DND-41 (cell line): ENCODE measurements around the gene C2orf15.

Source experiments
- ATAC-seq: fragments of 200-7000 bp; cut with Tn5 transposase; 3 replicates; pipeline ENCODE4 v1.9.1; 2021; ENCODE audit warnings: low read depth; ENCODE audit not compliant: insufficient read depth
- DNase-seq: peaks from one replicate; pipeline ENCODE4 v3.0.0-alpha.2; 2020
- H2AFZ ChIP-seq: 2 replicates; pipeline ENCODE4 v1.6.0; 2012; ENCODE audit warnings: low read depth, low read length
- H3K27ac ChIP-seq: 2 replicates; pipeline ENCODE4 v1.5.1; 2012; ENCODE audit warnings: low read length, inconsistent platforms
- H3K27me3 ChIP-seq: fragments of 200-600 bp; sonication (generic); 2 replicates; pipeline ENCODE4 v1.6.0; 2012; ENCODE audit warnings: low read length, mild to moderate bottlenecking, inconsistent platforms; ENCODE audit not compliant: insufficient read depth, poor library complexity
- H3K36me3 ChIP-seq: 2 replicates; pipeline ENCODE4 v1.5.1; 2012; ENCODE audit warnings: low read length, inconsistent platforms; ENCODE audit not compliant: insufficient read depth
- H3K4me1 ChIP-seq: 2 replicates; pipeline ENCODE4 v1.5.1; 2012; ENCODE audit warnings: mild to moderate bottlenecking, low read length; ENCODE audit not compliant: insufficient read depth
- H3K4me2 ChIP-seq: 2 replicates; pipeline ENCODE4 v1.6.0; 2012; ENCODE audit warnings: mild to moderate bottlenecking, moderate library complexity, low read length, inconsistent platforms; ENCODE audit not compliant: insufficient read depth
- H3K4me3 ChIP-seq, 2 experiments: fragments of 200-600 bp in 1 of 2; shearing (Covaris generic) in 1 of 2; 2 replicates each; pipeline ENCODE4 v1.5.1; 2012 to 2016; ENCODE audit warnings: inconsistent platforms in 2 of 2, low read length in 2 of 2, mild to moderate bottlenecking in 2 of 2, low read depth in 1 of 2, moderate library complexity in 1 of 2
- H3K79me2 ChIP-seq: 2 replicates; pipeline ENCODE4 v1.6.0; 2012; ENCODE audit warnings: low read length, inconsistent platforms; ENCODE audit not compliant: insufficient read depth
- H3K9ac ChIP-seq: 2 replicates; pipeline ENCODE4 v1.6.0; 2012; ENCODE audit warnings: low read depth, mild to moderate bottlenecking, inconsistent platforms, low read length, moderate library complexity
- H3K9me3 ChIP-seq: 2 replicates; pipeline ENCODE4 v1.5.1; 2012; ENCODE audit warnings: low read length, moderate library complexity, mild to moderate bottlenecking, inconsistent platforms; ENCODE audit not compliant: insufficient read depth, severe bottlenecking
- H4K20me1 ChIP-seq: 2 replicates; pipeline ENCODE4 v1.6.0; 2012; ENCODE audit warnings: low read length; ENCODE audit not compliant: insufficient read depth
- EZH2 ChIP-seq: IDR thresholded peaks from 3 replicates; pipeline ENCODE4 v1.6.1; 2012; ENCODE audit warnings: borderline replicate concordance, low read depth, mild to moderate bottlenecking, moderate library complexity, low read length, inconsistent platforms; ENCODE audit not compliant: severe bottlenecking
- TF ChIP-seq, protein P1 (sequence below): IDR thresholded peaks from 2 replicates; pipeline ENCODE4 v1.5.1; 2012; ENCODE audit warnings: borderline replicate concordance, low read length, moderate library complexity, mild to moderate bottlenecking; ENCODE audit not compliant: poor library complexity, severe bottlenecking; ENCODE audit errors: extremely low read depth

Gene C2orf15

DNA sequence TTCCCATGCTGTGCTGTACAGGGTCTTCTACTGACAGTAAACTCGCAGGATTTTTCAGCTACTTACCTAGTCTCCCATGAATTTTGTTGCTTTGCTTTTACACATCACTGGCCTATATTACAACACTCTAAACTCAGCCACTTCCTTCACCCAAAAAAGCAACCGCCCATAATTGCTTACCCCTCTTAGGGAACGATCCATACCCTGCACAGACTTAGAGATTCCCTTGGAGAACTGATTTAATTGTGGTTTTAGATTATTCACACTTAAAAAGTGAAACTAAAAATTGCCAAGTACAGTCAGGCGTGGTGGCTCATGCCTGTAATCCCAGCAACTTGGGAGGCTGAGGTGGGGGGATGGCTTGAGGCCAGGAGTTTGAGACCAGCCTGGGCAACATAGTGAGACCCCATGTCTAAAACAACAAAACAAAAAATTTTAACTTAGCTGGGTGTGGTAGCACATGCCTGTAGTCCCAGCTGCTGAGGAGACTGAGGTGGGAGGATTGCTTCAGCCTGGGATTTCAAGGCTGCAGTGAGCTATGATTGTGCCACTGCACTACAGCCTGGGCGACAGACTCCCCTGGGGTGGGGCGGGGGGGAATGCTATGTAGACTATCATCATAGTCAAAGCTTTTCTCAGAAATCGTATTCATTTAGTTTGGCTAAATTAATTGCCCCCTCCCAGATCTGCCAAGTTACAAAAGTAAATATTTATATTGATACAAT lies 58.7 kb downstream of the C2orf15 start:
- Histone ChIP-seq H3K9ac (no peak overlapping the region), H3K9me3 (no peaks in the 10 kb centered on the region), H3K79me2 (no peaks in the 10 kb centered on the region), H3K4me2 (no peak overlapping the region), H2AFZ (no peak overlapping the region), H3K27me3 (no peaks in the 10 kb centered on the region), H4K20me1 (no peaks in the 10 kb centered on the region), H3K27ac (no peak overlapping the region), H3K4me3 (no peak overlapping the region), H3K36me3 (peaks cover 29% of the 10 kb centered on the region), H3K4me1 (no peaks in the 10 kb centered on the region)
- no peak for TF ChIP-seq EZH2
- TF ChIP-seq, protein P1, sequence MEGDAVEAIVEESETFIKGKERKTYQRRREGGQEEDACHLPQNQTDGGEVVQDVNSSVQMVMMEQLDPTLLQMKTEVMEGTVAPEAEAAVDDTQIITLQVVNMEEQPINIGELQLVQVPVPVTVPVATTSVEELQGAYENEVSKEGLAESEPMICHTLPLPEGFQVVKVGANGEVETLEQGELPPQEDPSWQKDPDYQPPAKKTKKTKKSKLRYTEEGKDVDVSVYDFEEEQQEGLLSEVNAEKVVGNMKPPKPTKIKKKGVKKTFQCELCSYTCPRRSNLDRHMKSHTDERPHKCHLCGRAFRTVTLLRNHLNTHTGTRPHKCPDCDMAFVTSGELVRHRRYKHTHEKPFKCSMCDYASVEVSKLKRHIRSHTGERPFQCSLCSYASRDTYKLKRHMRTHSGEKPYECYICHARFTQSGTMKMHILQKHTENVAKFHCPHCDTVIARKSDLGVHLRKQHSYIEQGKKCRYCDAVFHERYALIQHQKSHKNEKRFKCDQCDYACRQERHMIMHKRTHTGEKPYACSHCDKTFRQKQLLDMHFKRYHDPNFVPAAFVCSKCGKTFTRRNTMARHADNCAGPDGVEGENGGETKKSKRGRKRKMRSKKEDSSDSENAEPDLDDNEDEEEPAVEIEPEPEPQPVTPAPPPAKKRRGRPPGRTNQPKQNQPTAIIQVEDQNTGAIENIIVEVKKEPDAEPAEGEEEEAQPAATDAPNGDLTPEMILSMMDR, result no peak
- DNase-seq (no peak), ATAC-seq (0 out of 3 replicates have a peak, but pooled peaks have one; percentile 9)
